Measurements from ENCODE around the gene NHLRC3. TPM values are rescaled to one million over a fixed set of nuclear protein-coding genes. Genes with fewer than 3 reads are reported as not detected.
"Not testable (repeated sequence)": the region's sequence is repeated elsewhere in the genome, so short reads cannot be mapped to it uniquely, and the experiment has no call there.

Gene NHLRC3
- 17.3 and 24.8 TPM in 2 replicates for total RNA-seq (ENCODE audit: low replicate concordance)
- long read RNA-seq, transcript NHLRC3-202 (7 exons, 3,549 nt): major isoform, 14 of 49 reads
- long read RNA-seq, transcript NHLRC3-201 (6 exons, 3,275 nt): minor isoform, 6 of 49 reads
- long read RNA-seq, partial matches to known transcripts: 15 of 49 reads
- long read RNA-seq, other reads (novel, unspliced or antisense): 10 of 49 reads

- TF ChIP-seq CTCF (conservative IDR thresholded peaks at IDR 0.05): no peak
- Mint-ChIP-seq H3K9me3 (no peaks in the 10 kb centered on the region), H3K27me3 (no peaks in the 10 kb centered on the region)
These were observed at the start of gene NHLRC3, which contains the start of gene PROSER1 for GRCh38 chr13:39037880-39038568. NHLRC3 (plus strand) TSS chr13:39038456; CDS start chr13:39038640, 184 bp downstream. PROSER1 (minus strand) TSS chr13:39038089; CDS start chr13:39037242, 847 bp downstream.

GRCh38 chr13:38990693-38991092, 47.6 kb upstream of the NHLRC3 start, which contains the start of gene STOML3:
STOML3 (minus strand) TSS chr13:38990831; CDS start chr13:38990721, 110 bp downstream.
- H3K4me3 Mint-ChIP-seq: no peak within 1 kb of the TSS
- peaks cover 14% of the 10 kb centered on the region for H3K4me1 Mint-ChIP-seq (ENCODE audit: unreplicated experiment)
- H3K9me3 Mint-ChIP-seq: no peaks in the 10 kb centered on the region
- no peaks in the 10 kb centered on the region for H3K27me3 Mint-ChIP-seq
- no peaks in the 10 kb centered on the region for H3K36me3 Mint-ChIP-seq
- no peak within 1 kb of the TSS for H3K27ac Mint-ChIP-seq
- no peak for DNase-seq (ENCODE audit: extremely low spot score, unreplicated experiment)
- TF ChIP-seq CTCF (conservative IDR thresholded peaks at IDR 0.05): no peak

More at GRCh38 chr13:39037880-39038568, at the start of gene NHLRC3, which contains the start of gene PROSER1:
- H3K4me1 Mint-ChIP-seq (ENCODE audit: unreplicated experiment): peaks cover 30% of the 10 kb centered on the region
- peak within 1 kb of the TSS; percentile 98 for H3K27ac Mint-ChIP-seq
- no peaks in the 10 kb centered on the region for H3K36me3 Mint-ChIP-seq
- peak within 1 kb of the TSS; percentile 97 for H3K4me3 Mint-ChIP-seq
- DNase-seq (ENCODE audit: extremely low spot score, unreplicated experiment): peak; percentile 87

GRCh38 chr13:38993381-38993780, 44.9 kb upstream of the NHLRC3 start:
- H3K27ac Mint-ChIP-seq: no peak overlapping the region
- H3K27me3 Mint-ChIP-seq: no peaks in the 10 kb centered on the region
- H3K36me3 Mint-ChIP-seq: no peaks in the 10 kb centered on the region
- no peaks in the 10 kb centered on the region for H3K9me3 Mint-ChIP-seq
- no peak overlapping the region for H3K4me3 Mint-ChIP-seq
- H3K4me1 Mint-ChIP-seq (ENCODE audit: unreplicated experiment): peaks cover 14% of the 10 kb centered on the region
- DNase-seq (ENCODE audit: extremely low spot score, unreplicated experiment): no peak
- TF ChIP-seq CTCF (conservative IDR thresholded peaks at IDR 0.05): no peak

- no peak for TF ChIP-seq CTCF (conservative IDR thresholded peaks at IDR 0.05)
- Mint-ChIP-seq H3K9me3 (no peaks in the 10 kb centered on the region), H3K27me3 (no peaks in the 10 kb centered on the region), H3K4me3 (no peak overlapping the region), H3K27ac (no peak overlapping the region), H3K4me1 (ENCODE audit: unreplicated experiment) (peaks cover 3% of the 10 kb centered on the region), H3K36me3 (no peaks in the 10 kb centered on the region)
- no peak for DNase-seq (ENCODE audit: extremely low spot score, unreplicated experiment)
These were observed 39.5 kb upstream of the NHLRC3 start for GRCh38 chr13:38998739-38999138.

GRCh38 chr13:39006371-39007111, 31.7 kb upstream of the NHLRC3 start:
- H3K4me3 Mint-ChIP-seq: peak overlapping the region; percentile 62
- DNase-seq (ENCODE audit: extremely low spot score, unreplicated experiment); H3K27ac Mint-ChIP-seq; H3K27me3 Mint-ChIP-seq; H3K4me1 Mint-ChIP-seq (ENCODE audit: unreplicated experiment); H3K9me3 Mint-ChIP-seq: not testable (repeated sequence)
- H3K36me3 Mint-ChIP-seq: peaks cover 17% of the 10 kb centered on the region
